Calu3 (cell line): ENCODE measurements around the gene IP6K1. TPM values are rescaled to one million over a fixed set of nuclear protein-coding genes. Genes with fewer than 3 reads are reported as not detected.

ENCODE experiments used
- BruUV-seq: library from RNA; stranded (reverse); fragments of 400-500 nt; replicated peaks from 2 replicates; lab custom pipeline; 2021; lab: Mats Ljungman, UMichigan
- CTCF ChIA-PET: fragments of 300-600 bp; sonication (Branson Sonifier 250); formaldehyde crosslinking; loops from one replicate; lab custom pipeline; 2022; ENCODE audit warnings: antibody characterized with exemption; lab: Charles Lee
- DNase-seq: peaks from one replicate; pipeline ENCODE4 v3.0.0; 2022
- H3K27ac Mint-ChIP-seq: one replicate; pipeline ENCODE4 v1.8.0; 2022; ENCODE audit warnings: mixed read lengths; ENCODE audit not compliant: unreplicated experiment
- H3K27me3 Mint-ChIP-seq: one replicate; pipeline ENCODE4 v1.8.0; 2022; ENCODE audit warnings: mixed read lengths; ENCODE audit not compliant: unreplicated experiment
- H3K36me3 Mint-ChIP-seq: one replicate; pipeline ENCODE4 v1.8.0; 2022; ENCODE audit warnings: mild to moderate bottlenecking, moderate library complexity, mixed read lengths; ENCODE audit not compliant: insufficient read depth, unreplicated experiment
- H3K4me1 Mint-ChIP-seq: one replicate; pipeline ENCODE4 v1.8.0; 2022; ENCODE audit warnings: mild to moderate bottlenecking, low read depth, mixed read lengths; ENCODE audit not compliant: unreplicated experiment
- H3K4me3 Mint-ChIP-seq: one replicate; pipeline ENCODE4 v1.8.0; 2022; ENCODE audit warnings: mild to moderate bottlenecking, low read depth, moderate library complexity, mixed read lengths; ENCODE audit not compliant: unreplicated experiment
- H3K9me3 Mint-ChIP-seq: one replicate; pipeline ENCODE4 v1.8.0; 2022; ENCODE audit warnings: low read depth, mixed read lengths; ENCODE audit not compliant: unreplicated experiment
- CTCF ChIP-seq: fragments of 200-600 bp; IDR thresholded peaks from one replicate; pipeline ENCODE4 v1.8.0; 2022; ENCODE audit warnings: antibody characterized with exemption; ENCODE audit not compliant: unreplicated experiment
- intact Hi-C: fragments of 100-400 bp; cut with micrococcal nuclease; formaldehyde crosslinking; loops from one replicate; pipeline ENCODE4 v1.10.0; 2022; ENCODE audit not compliant: unreplicated experiment
- total RNA-seq: library from RNA; stranded (reverse); gene quantifications from 2 replicates; pipeline ENCODE4 v1.2.3, GENCODE V29; 2022

Gene IP6K1
- total RNA-seq, 1 experiment from 2014 or later: 30.3 TPM

GRCh38 chr3:49802719-49803464 lies 16.6 kb upstream of the IP6K1 start, which contains the start of gene INKA1:
TSS of gene INKA1 (plus strand) at chr3:49803261. CDS start at chr3:49803393, 132 bp downstream.
- peak within 1 kb of the TSS; percentile 63 for H3K4me3 Mint-ChIP-seq
- peaks cover 12% of the 10 kb centered on the region for H3K36me3 Mint-ChIP-seq
- BruUV-seq: no TSS peak
- H3K27me3 Mint-ChIP-seq: peaks cover 39% of the 10 kb centered on the region
- no peaks in the 10 kb centered on the region for H3K9me3 Mint-ChIP-seq
- peak within 1 kb of the TSS; percentile 2 for H3K27ac Mint-ChIP-seq
- peak; percentile 76 for TF ChIP-seq CTCF
- intact Hi-C loops: loop anchor here (5.0 kb wide), 2 partner anchors 34 to 104 kb away; no protein-coding TSS in a partner anchor
- peaks cover 12% of the 10 kb centered on the region for H3K4me1 Mint-ChIP-seq
- DNase-seq: peak; percentile 88
- CTCF ChIA-PET: interaction anchor here (0.6 to 2.5 kb wide), 16 partner anchors 11 to 350 kb away, joined by 3 to 17 read pairs (median 5); partner anchors contain the start of genes MON1A, MST1R and UBA7

- BruUV-seq: no TSS peak
- DNase-seq: no peak
- intact Hi-C loops: loop anchor here (5.0 kb wide), 2 partner anchors 36 to 106 kb away; no protein-coding TSS in a partner anchor
- no peak overlapping the region for H3K4me3 Mint-ChIP-seq
- peaks cover 12% of the 10 kb centered on the region for H3K36me3 Mint-ChIP-seq
- H3K4me1 Mint-ChIP-seq: peaks cover 12% of the 10 kb centered on the region
- CTCF ChIA-PET: interaction anchor here (0.5 to 1.0 kb wide), 2 partner anchors 15 to 21 kb away, joined by 3 to 7 read pairs; partner anchors contain the start of gene IP6K1
- H3K27ac Mint-ChIP-seq: no peak overlapping the region
- peaks cover 39% of the 10 kb centered on the region for H3K27me3 Mint-ChIP-seq
- H3K9me3 Mint-ChIP-seq: no peaks in the 10 kb centered on the region
- TF ChIP-seq CTCF: no peak
These were observed 14.8 kb upstream of the IP6K1 start for GRCh38 chr3:49801160-49801559.

- no peak within 1 kb of the TSS for H3K27ac Mint-ChIP-seq
- intact Hi-C loops: loop anchor here (5.0 kb wide), 2 partner anchors 38 to 108 kb away; no protein-coding TSS in a partner anchor
- H3K9me3 Mint-ChIP-seq: no peaks in the 10 kb centered on the region
- BruUV-seq: no TSS peak
- peaks cover 29% of the 10 kb centered on the region for H3K27me3 Mint-ChIP-seq
- H3K4me3 Mint-ChIP-seq: no peak within 1 kb of the TSS
- CTCF ChIA-PET: no interaction called here
- DNase-seq: peak; percentile 54
- peaks cover 12% of the 10 kb centered on the region for H3K4me1 Mint-ChIP-seq
- H3K36me3 Mint-ChIP-seq: peaks cover 12% of the 10 kb centered on the region
- TF ChIP-seq CTCF: no peak
These were observed 13.4 kb upstream of the IP6K1 start, which contains the start of gene CDHR4 for GRCh38 chr3:49799761-49800160. TSS of gene CDHR4 (minus strand) at chr3:49799873. CDS start at chr3:49799812, 61 bp downstream.

GRCh38 chr3:49799105-49799504 lies 12.8 kb upstream of the IP6K1 start:
- no peak for DNase-seq
- no TSS peak for BruUV-seq
- H3K4me1 Mint-ChIP-seq: peaks cover 12% of the 10 kb centered on the region
- no peak overlapping the region for H3K27ac Mint-ChIP-seq
- CTCF ChIA-PET: interaction anchor here (0.7 kb wide), 1 partner anchor 51 kb away, joined by 3 read pairs; no protein-coding TSS in a partner anchor
- peaks cover 12% of the 10 kb centered on the region for H3K36me3 Mint-ChIP-seq
- intact Hi-C loops: no loop called here
- H3K27me3 Mint-ChIP-seq: peaks cover 25% of the 10 kb centered on the region
- no peak for TF ChIP-seq CTCF
- no peaks in the 10 kb centered on the region for H3K9me3 Mint-ChIP-seq
- H3K4me3 Mint-ChIP-seq: no peak overlapping the region
